Kidney tubule cell (primary cell): Measurements from ENCODE around the gene SYNDIG1.

ENCODE experiments used
- DNase-seq: peaks from one replicate; pipeline ENCODE4 v3.0.0-alpha.2; 2018; ENCODE audit warnings: low spot score

Gene SYNDIG1

DNA sequence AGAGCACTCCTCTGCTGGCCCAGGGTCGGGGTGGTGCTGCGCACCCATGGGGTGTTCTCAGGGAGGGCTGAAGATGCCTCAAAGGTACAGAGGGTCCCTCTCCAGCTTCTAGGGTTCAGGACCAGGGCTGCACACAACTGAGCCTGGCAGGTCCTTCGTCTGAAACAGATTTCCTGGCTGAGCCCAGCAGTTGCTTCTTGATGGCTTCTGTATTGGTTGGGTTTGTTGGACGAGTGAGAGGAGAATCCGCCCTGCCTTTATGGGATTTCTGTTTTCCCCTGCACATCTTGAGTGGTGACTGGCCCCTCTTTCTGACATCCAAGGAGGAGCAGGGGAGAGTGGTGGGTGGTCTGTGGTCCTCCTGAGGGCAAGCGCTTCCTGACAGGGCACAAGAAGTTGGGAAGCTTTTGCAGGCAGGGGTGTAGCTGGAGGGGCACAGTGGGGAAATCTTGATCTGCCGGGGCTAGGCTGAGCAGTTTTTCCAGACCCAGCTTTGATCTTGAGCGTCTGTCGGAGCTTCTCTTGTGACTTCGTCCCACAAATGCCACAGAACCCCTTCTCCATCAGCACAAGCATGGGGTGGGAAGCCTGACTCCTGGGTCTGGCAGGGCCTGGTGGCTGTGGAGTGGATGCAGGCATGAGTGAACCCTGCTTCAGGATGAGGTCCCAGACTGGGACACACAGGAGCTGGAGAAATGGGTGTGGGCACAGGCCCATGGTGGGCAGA, 116.5 kb downstream of the SYNDIG1 start:
- DNase-seq = no peak

DNA sequence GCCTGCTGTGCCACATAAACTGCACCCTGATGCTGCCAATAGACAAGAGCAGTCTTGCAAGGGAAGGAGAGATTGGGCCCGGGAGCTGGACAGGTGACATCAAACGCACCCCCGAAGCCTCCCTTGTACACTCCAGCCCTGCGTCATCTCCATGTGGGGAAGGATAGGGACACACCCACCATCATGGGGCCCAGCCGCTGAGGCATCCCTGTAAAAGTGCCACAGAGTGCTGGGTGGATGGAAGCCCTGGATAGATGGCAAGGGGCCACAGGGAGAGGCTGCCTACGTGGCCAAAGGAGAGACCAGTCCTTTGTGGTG, 117.1 kb downstream of the SYNDIG1 start:
- no peak for DNase-seq

DNA sequence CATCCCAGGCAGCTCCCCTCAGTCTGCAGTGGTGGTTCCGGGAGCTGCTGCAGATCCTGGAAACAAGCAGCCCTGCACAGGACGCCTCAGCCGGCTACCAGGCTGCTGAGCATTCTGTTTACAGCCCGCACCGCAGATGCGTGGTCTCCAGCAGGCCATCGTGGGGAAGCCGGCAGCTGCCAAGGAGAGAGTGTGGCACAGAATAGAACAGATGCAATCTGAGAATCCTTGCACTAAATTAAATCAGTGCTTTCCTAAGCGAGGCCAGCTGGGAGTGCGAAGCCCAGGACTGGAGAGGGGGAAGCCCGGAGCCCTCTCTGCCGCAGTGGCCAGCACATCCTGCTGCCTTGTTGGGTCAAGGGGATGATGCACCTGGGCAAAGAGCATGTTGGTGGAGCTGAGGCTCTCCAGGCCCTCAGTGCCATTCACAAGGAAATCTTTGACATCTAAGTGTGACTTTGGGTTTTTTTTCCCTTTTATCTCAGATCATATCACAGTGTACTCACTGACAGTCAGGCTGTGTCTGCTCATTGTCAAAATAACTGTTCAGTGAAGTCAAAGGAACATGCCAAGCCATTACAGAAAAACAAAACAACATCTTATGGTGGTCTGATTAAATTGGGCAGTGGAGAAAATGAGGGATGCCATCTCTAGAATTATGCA, 118.1 kb downstream of the SYNDIG1 start:
- no peak for DNase-seq

DNA sequence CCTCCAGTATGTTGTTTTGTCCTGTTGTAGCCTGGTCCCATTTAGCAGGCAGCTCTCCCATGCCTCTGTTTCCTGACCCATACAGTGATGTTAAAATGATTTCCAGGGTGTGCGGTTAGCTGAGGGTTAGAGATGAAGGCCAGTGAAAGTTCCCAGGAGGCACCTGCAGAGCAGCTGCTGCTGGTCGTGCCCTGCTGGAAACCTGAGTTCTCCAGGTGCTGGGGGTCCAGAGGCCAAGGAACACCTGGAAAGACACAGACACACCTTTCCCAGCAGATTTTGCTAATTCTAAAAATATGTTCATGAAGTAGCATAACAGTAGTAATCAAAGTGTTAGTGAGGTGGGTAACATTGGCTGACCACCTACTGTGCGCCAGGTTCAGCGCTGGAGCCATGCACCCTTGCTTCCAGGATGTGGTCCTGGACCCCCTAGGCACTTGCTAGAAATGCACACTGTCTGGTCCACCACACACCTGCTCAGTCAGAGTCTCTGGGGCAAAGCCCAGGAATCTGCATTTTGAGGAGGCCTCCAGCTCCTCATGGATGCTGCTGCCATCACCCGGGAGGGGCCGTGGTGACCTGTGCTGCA, 118.7 kb downstream of the SYNDIG1 start:
- DNase-seq = no peak

DNA sequence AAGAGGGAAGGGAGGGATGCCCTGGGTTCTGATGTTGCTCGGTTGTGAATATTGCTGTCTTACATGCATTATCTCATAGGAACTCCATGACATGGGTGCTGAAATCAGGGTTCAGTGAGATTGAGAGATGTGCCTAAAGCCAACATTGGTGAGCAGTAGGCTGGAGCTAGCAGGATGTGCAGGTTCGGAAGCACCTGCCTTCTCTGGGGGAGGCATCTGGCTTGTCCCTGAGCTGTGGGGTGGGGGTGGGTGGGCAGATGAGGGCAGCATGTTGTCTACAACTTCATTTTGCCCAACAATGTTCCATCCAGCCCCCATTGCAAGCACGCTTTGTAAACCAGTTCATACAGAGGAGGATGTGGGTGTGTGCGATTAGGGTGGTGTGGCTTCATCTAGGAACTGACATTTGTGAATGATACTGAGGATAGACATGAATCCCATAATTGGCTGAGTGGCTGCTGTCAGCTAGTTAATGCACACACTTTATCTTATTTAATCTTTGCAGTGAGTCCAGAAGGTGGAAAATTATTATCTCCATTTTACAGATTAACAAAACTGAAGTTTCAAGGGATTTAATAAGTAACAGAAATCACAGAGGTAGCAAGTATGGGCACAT, 119.4 kb downstream of the SYNDIG1 start:
- no peak for DNase-seq

DNA sequence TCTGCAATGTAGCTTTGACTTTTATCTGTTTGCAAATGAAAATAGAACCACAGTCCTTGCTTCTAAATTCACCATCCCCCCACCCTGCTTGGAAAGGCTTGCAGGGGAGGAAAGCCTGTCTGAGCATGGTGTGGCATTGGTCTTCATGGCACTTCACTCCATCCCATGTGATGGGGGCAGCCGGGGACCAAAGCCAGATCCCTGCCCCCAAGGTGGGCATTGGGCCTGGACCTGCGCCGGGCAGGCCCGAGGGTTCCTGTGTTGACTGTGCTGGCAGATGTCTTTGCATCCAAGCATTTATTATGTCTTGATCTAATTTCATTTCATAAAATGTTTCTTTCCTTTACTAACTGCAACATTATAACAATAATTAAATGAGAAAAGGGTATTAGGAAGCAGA, 120.0 kb downstream of the SYNDIG1 start:
- no peak for DNase-seq

DNA sequence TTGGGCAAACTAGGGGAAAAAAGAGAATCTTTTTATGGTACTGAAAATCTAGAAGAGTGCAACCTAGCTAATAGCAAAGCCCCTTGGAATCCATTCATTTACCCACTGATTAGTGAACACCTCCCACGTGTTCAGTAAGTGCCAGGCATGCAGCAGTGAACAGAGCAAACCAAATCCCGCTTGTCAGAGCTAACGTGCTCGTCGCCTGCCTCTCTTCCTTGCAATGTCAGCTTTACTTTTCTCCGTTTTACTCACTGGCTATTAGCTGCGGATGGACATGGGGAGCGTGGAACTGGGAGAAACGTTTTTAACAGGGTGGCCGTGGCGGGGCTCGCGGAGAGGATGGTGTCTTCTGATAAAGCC, 120.4 kb downstream of the SYNDIG1 start:
- no peak for DNase-seq

DNA sequence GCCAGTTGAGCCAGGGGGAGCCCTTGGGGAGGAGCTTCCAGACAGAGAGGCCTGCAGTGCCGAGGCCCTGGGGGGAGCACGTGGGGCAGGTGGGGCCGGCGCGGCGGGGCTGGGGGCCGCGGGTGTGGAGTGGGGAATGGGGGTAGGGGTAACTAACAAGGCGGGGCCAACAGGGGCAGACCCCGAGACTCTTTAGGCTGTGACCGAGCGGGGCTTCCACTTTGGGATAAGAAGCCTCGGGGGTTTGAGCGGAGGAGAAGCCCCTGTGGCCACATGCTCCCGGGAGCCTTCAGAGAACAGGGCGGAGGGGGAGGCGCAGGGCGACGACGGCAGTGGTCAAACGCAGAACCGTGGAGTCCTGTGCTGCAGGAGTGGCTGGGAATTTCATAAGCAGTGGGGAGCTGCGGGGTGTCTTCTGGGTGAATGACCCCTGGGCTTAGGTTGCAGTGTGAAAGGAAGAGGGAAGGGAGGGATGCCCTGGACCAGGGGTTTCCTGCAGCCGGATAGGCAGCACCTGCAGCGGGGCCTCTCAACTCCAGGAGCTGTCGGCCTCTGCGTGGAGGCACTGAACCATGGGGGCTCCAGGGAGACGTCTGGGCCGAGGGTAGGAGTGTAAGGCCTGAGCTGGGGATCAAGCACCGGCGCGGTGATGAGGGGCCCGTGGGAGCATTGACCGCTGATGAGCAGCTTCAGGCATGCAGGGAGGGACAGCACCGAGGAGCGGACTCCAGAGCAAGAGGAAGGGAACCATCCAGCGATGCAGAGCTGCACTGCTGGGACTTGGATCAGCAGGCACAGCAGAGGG, 121.0 kb downstream of the SYNDIG1 start:
- DNase-seq = no peak

DNA sequence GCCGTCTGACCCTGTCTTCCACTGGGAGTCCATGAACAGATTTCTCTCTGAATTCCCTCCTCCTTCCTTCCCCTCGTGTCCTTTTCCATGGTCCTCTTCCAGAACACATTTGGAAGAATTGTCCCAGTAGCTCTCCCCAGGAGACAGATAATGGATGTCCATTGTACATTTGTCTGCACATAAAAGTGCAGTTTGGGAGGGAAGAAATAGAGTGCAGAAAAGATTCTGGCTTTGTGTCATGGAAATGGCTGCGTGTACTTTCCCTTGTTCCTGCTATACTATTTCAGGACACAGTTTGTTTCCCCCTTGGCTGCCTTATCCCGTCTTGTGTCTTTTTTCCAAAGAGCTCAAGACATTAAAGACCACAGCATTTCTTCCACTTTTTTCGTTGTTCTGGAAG, 127.6 kb downstream of the SYNDIG1 start:
- DNase-seq = no peak

DNA sequence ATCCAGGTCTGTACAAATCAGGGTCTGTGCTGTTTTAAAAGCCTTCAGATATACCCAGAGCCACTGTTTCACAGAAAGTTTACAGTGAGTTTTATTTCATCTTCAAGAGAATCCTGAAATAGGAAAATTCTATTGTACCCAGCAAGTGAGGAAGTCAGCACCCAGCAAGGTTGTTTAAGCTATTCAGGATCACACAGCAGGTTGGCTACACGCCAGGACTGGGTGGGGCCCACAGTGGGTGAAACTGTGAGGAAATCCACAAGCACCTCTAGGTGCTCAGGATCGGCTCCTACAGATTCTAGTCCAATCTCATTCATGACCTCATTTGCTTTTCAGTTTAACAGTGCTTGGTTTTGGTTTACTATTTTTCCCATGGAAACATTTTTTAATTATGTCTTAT, 128.9 kb downstream of the SYNDIG1 start:
- DNase-seq = no peak

DNA sequence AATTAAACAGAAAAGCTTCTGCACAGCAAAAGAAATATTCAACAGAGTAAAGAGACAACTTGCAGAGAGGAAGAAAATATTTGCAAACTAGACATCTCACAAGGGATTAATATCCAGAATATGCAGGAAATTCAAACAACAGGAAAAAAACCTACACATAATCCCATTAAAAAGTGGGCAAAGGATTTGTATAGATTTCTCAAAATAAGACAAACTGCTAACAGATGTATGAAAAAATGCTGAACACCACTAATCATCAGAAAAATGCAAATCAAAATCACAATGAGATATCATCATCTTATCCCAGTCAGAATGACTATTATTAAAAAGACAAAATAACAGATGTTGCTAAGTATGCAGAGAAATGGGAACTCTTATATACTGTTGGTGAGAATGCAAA, 129.6 kb downstream of the SYNDIG1 start:
- DNase-seq = no peak

DNA sequence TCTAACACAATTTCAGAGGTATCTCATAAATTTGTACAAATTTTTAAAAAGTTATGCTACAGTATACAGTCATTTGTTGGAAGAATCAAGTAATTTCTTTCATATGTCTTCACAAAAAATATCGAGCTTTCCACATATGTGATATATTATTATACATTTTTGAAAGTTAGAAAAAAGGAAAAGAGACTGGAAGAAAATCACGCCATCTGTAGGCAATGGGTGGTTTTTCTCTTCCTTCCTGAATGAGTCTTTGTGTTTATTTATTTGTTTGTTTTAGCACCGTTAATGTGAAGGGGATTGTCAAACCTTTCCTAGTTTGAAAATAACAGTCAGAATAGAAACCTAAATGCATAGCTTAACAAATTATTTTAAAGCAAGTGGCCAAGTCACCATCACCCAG, 130.6 kb downstream of the SYNDIG1 start:
- DNase-seq = no peak

DNA sequence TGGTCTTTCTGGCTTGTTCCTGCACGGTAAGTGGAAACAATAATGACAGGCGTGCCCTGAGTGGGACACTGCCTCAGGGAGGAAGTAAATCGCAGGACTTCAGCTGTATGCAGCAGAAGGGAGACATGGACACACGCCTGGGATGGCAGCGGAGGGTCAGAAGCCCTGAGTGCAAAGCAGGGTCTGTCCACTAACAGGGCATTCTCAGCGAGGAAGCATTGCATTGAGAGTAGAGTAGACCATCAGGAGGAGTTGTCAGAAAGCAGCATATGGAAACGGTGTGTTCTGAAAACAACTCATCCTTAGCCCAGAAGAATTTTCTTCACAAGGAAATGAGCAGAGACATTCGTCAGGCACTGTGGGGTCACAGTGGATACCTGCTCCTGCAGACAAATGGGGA, 134.0 kb downstream of the SYNDIG1 start:
- DNase-seq = no peak

DNA sequence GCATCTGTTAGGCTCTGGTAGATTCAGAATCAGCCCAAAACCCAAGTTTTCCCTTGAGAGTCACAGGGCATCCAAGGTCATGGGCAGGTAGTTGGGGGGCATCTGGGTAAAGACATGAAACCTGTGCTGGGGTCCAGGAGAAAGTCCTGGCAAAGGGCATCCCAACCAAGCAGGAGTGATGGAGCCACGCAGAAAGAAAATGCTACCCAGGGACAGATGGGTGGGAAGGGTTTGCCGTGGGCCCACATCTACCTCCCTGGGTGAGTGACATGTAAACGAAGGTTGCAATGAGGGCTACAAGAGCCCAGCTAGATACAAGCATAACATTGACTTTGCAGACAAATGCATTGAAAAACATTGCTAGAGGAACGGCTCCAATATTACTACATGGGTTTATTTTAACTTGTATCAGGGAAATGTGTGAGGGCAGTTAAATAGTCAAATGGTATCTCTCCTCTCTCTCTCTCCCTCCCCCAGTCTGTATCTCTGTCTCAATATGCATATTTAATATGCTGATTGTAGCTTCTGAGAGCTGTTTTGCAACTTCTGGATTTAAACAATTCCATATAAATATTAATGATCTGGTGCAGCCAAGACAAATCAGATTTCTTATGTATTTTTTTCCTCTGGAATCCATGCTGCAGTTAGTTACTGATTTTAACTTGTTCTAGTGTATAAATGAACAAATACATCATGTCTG, 135.7 kb downstream of the SYNDIG1 start:
- no peak for DNase-seq

DNA sequence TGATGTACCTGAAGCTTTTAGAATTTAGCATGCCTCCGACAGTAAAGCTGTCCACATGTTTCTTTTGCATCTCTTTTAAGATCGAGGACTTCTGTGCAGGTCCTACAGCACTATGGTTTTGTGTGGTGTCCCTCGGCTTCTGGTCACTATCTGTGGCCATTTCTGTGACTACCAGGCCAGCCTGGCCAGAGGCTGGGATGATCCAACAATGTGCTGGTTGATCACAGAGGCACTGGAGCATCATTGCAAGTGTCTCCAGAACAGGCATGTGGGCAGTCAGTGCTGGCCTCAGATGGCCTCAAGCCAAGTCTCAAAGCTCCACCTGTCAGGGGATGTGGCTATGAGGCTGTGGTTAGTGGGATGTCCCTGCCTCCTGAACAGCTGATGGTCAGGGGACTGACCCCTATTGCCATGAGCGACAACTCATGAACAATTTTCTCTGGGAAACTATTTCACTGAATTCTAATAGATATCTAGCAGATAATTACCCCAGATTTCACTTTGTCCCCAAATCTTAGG, 136.6 kb downstream of the SYNDIG1 start:
- DNase-seq = no peak

DNA sequence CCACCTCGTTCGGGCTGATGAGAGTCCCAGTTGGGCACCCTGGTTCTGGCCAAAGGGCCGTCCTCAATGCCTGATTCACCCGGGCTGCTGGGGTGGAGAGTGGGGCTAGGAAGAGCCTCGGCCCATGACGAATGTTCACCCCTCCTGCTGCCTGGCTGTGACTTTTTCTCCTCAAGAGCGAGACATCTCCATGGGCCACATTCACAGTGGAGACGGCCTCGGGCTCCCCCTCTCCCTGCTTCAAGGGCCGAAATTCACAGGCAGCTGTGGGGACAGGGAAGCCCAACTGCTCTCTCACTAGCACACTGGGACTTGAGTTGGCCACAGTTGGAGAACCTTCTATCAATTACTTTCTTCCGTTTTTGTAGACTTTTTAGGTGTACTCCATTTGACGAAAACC, 138.0 kb downstream of the SYNDIG1 start:
- DNase-seq = no peak

DNA sequence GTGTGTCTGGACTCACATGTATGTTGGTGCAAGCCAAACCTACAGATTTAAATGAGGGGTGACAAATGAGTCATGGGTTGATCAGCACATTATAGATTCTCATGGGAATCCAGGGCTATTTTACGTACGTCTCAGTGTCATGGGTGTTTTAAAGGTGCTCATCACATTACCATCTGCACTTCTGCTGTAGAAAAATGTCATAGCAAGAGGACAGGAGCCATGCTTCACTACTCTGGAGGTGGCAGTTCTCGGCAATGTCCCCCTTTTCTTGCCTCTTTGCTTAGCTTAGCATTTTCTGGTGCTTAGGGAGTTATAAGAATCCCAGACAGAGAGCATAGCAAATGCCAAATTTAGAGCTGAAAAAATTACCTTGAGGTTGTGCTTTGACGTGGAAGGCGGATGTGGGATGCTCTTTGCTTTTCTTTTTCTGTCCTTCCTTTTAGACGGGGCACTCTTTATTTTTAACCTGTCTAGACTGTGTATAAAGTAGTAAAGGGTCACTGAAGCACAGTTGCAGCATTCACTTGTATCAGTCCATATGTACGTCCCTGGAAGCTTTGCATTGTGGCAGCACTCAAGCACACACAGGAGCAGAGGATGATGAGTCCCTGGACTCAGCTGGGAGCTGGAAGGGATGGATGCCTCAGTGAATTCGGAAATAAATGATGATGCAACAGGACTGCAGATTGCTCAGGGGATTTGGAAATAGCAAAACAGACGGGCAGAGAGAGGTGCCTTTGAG, 139.7 kb downstream of the SYNDIG1 start:
- DNase-seq = no peak

DNA sequence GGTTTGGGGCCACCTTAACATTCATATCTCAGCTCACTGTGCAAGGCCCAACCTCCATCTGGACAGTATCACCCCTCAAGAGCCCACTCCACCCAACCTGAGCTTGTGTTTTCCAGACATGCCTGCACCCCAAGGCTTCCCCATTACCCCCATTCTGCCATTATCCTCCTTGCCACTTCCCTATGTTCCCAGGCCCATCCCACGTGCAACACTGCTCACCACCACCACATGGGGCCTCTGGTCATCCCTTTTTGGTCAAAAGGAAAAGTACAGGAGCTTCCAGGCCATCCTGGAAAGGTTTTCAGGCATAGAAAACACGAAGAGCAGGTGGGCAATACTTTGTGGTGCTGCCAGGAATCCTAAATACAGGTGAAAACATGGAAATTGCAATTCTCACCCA, 140.3 kb downstream of the SYNDIG1 start:
- DNase-seq = no peak

DNA sequence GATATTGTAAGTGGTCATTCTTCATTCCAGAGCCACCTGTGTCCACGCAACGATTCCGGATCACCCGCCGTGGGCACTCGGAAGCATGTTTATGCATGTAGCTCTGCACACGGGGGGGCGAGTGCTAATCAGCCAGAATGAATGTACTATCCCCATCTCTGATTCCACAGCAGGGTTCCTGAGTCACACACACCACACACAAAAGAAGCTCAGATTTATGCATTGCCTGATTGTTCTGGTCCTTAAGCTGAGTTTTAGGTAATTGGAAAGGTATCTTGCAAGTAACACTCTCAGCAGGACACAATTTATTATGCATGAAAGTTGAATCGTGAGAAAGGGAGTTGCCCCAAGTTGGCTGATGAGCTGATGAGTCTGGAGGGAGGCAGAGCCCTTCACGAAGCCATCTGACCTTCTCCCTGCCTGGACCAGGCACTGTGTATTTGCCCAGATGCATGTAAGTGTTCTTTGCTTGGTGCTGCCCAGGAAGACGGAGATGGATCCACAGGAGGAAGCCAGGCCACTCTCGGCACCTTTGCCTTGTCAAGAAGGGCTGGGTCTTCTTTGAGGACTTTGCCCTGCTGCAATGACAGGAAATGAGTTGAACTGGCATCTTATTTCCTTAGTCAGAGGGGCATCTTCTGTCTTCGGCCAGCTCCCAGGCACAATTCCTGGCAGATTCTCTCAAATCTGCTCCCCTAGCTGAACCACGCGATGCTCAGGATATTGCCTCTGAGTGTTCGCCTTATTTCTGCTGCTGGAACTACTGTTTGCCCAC, 141.1 kb downstream of the SYNDIG1 start:
- DNase-seq = no peak
